ENCODE results near the gene TRAF4.
A peak's percentile ranks its signal among the peaks of the same experiment; 100 is the strongest.
"Not testable (repeated sequence)": the region's sequence is repeated elsewhere in the genome, so short reads cannot be mapped to it uniquely, and the experiment has no call there.

Gene TRAF4

GRCh38 chr17:28714281-28714680 is 29.5 kb upstream of the TRAF4 start:
- DNase-seq (ENCODE audit: low read depth): no peak

- DNase-seq (ENCODE audit: low read depth): no peak
Measured at GRCh38 chr17:28715217-28715616, 28.6 kb upstream of the TRAF4 start.

- DNase-seq (ENCODE audit: low read depth): no peak
Measured at GRCh38 chr17:28716740-28717577, 26.9 kb upstream of the TRAF4 start.

- peak; percentile 58 for DNase-seq (ENCODE audit: low read depth)
Measured at GRCh38 chr17:28717578-28718332, 26.1 kb upstream of the TRAF4 start, which contains the start of gene RAB34. Gene RAB34 (minus strand): TSS chr17:28717868. CDS start chr17:28717266, 602 bp downstream.

- DNase-seq (ENCODE audit: low read depth): no peak
Measured at GRCh38 chr17:28718333-28719020, 25.3 kb upstream of the TRAF4 start.

GRCh38 chr17:28719021-28719433 is 24.8 kb upstream of the TRAF4 start:
- DNase-seq (ENCODE audit: low read depth): no peak

GRCh38 chr17:28720247-28720996 is 23.4 kb upstream of the TRAF4 start:
- DNase-seq (ENCODE audit: low read depth): no peak

- DNase-seq (ENCODE audit: low read depth): not testable (repeated sequence)
Measured at GRCh38 chr17:28720997-28721329, 22.8 kb upstream of the TRAF4 start.

GRCh38 chr17:28722417-28723158 is 21.2 kb upstream of the TRAF4 start:
- DNase-seq (ENCODE audit: low read depth): no peak

- no peak for DNase-seq (ENCODE audit: low read depth)
Measured at GRCh38 chr17:28723159-28723835, 20.5 kb upstream of the TRAF4 start.

GRCh38 chr17:28723836-28724499 is 19.8 kb upstream of the TRAF4 start:
- not testable (repeated sequence) for DNase-seq (ENCODE audit: low read depth)

- no peak for DNase-seq (ENCODE audit: low read depth)
Measured at GRCh38 chr17:28724500-28725165, 19.2 kb upstream of the TRAF4 start.

GRCh38 chr17:28725166-28725659 is 18.6 kb upstream of the TRAF4 start:
- DNase-seq (ENCODE audit: low read depth): no peak

- no peak for DNase-seq (ENCODE audit: low read depth)
Measured at GRCh38 chr17:28725660-28726225, 18.1 kb upstream of the TRAF4 start.

GRCh38 chr17:28726226-28726626 is 17.6 kb upstream of the TRAF4 start, which contains the start of gene TLCD1:
Gene TLCD1 (minus strand): TSS chr17:28726233. CDS start chr17:28726097, 136 bp downstream.
- DNase-seq (ENCODE audit: low read depth): no peak

- no peak for DNase-seq (ENCODE audit: low read depth)
Measured at GRCh38 chr17:28726627-28727491, 17.0 kb upstream of the TRAF4 start.

GRCh38 chr17:28728364-28729200 is 15.2 kb upstream of the TRAF4 start, which contains the start of gene NEK8:
Gene NEK8 (plus strand): TSS chr17:28728788. CDS start chr17:28728814, 26 bp downstream.
- DNase-seq (ENCODE audit: low read depth): no peak
